Activated effector memory CD4-positive, alpha-beta T cell treated with Interleukin-2 at 50 U/mL for 16 hours (primary cell): ENCODE results near the gene RTN3.

Experiments
- DNase-seq: peaks from one replicate; pipeline ENCODE4 v3.0.0-alpha.2; 2020

The RTN3 gene

GRCh38 chr11:63745304-63746170 is 64.2 kb downstream of the RTN3 start:
- DNase-seq = no peak

GRCh38 chr11:63747011-63747410 is 65.7 kb downstream of the RTN3 start:
- no peak for DNase-seq

GRCh38 chr11:63749624-63750023 is 68.3 kb downstream of the RTN3 start:
- DNase-seq = no peak

GRCh38 chr11:63756919-63757761 is 75.8 kb downstream of the RTN3 start:
- DNase-seq = no peak

- no peak for DNase-seq
Measured at GRCh38 chr11:63760487-63761079, 79.3 kb downstream of the RTN3 start.

GRCh38 chr11:63761188-63761587 is 79.9 kb downstream of the RTN3 start:
- DNase-seq = no peak

GRCh38 chr11:63761931-63762653 is 80.8 kb downstream of the RTN3 start:
- DNase-seq = no peak

GRCh38 chr11:63762654-63763495 is 81.6 kb downstream of the RTN3 start:
- DNase-seq = no peak

GRCh38 chr11:63763496-63764339 is 82.4 kb downstream of the RTN3 start:
- DNase-seq = no peak

GRCh38 chr11:63764340-63764678 is 83.0 kb downstream of the RTN3 start:
- no peak for DNase-seq

- DNase-seq = no peak
Measured at GRCh38 chr11:63764679-63765647, 83.7 kb downstream of the RTN3 start.

- no peak for DNase-seq
Measured at GRCh38 chr11:63765688-63766241, 84.5 kb downstream of the RTN3 start.

- DNase-seq = no peak
Measured at GRCh38 chr11:63766531-63767235, 85.4 kb downstream of the RTN3 start.

- DNase-seq = no peak
Measured at GRCh38 chr11:63767267-63767564, 85.9 kb downstream of the RTN3 start.

- peak; percentile 12 for DNase-seq
Measured at GRCh38 chr11:63767565-63768236, 86.4 kb downstream of the RTN3 start.

- peak; percentile 36 for DNase-seq
Measured at GRCh38 chr11:63768237-63769041, 87.1 kb downstream of the RTN3 start, which contains the start of gene ZFTA. TSS of gene ZFTA (minus strand) at chr11:63768775. CDS start at chr11:63768622, 153 bp downstream.

- DNase-seq = peak; percentile 13
Measured at GRCh38 chr11:63769042-63769713, 87.9 kb downstream of the RTN3 start.
